Keratinocyte (primary cell): ENCODE data around the gene ZBTB26. TPM values are rescaled to one million over a fixed set of nuclear protein-coding genes. Genes with fewer than 3 reads are reported as not detected.

Experiments used
- DNase-seq: peaks from one replicate; pipeline ENCODE4 v3.0.0-alpha.2; 2011; ENCODE audit warnings: low read depth, missing footprints, low spot score
- FAIRE-seq: peaks from 2 replicates; lab custom pipeline; 2011; peaks lifted over from hg19 to GRCh38; lab: Jason Lieb, UNC
- H2AFZ ChIP-seq: 2 replicates; pipeline ENCODE4 v1.6.0; 2012; ENCODE audit warnings: low read length, control low read depth, inconsistent platforms; ENCODE audit not compliant: control insufficient read depth
- H3K27ac ChIP-seq: 2 replicates; pipeline ENCODE4 v1.5.1; 2011; ENCODE audit warnings: low read length; ENCODE audit not compliant: control insufficient read depth, insufficient read depth
- H3K27me3 ChIP-seq: 3 replicates; pipeline ENCODE4 v1.6.0; 2011; ENCODE audit warnings: low read length; ENCODE audit not compliant: control insufficient read depth, insufficient read depth; ENCODE audit errors: extremely low read depth
- H3K36me3 ChIP-seq, 2 experiments: 2 replicates in 1 of 2; 3 replicates in 1 of 2; pipeline ENCODE4 v1.5.1; 2011; ENCODE audit warnings: low read length in 2 of 2, mild to moderate bottlenecking in 1 of 2; ENCODE audit not compliant: control insufficient read depth in 2 of 2, insufficient read depth in 2 of 2; ENCODE audit errors: extremely low read depth in 1 of 2
- H3K4me1 ChIP-seq: 3 replicates; pipeline ENCODE4 v1.5.1; 2011; ENCODE audit warnings: low read length; ENCODE audit not compliant: control insufficient read depth, insufficient read depth; ENCODE audit errors: extremely low read depth
- H3K4me2 ChIP-seq: 3 replicates; pipeline ENCODE4 v1.6.0; 2011; ENCODE audit warnings: low read depth, low read length; ENCODE audit not compliant: control insufficient read depth, insufficient read depth; ENCODE audit errors: extremely low read depth
- H3K4me3 ChIP-seq, 3 experiments: fragments of 200-600 bp in 1 of 3; sonication (generic) in 1 of 3; 2 replicates in 2 of 3; 3 replicates in 1 of 3; pipeline ENCODE4 v1.5.1; 2011 to 2016; ENCODE audit warnings: low read length in 3 of 3, mild to moderate bottlenecking in 3 of 3, control low read depth in 2 of 3, inconsistent platforms in 1 of 3, low read depth in 1 of 3, mixed read lengths in 1 of 3, mixed run types in 1 of 3, moderate library complexity in 1 of 3; ENCODE audit not compliant: control insufficient read depth in 2 of 3, insufficient read depth in 2 of 3; ENCODE audit errors: extremely low read depth in 1 of 3
- H3K79me2 ChIP-seq: 2 replicates; pipeline ENCODE4 v1.6.0; 2012; ENCODE audit warnings: low read length; ENCODE audit not compliant: control insufficient read depth, insufficient read depth
- H3K9ac ChIP-seq: 3 replicates; pipeline ENCODE4 v1.6.0; 2011; ENCODE audit warnings: low read length; ENCODE audit not compliant: control insufficient read depth, insufficient read depth; ENCODE audit errors: extremely low read depth
- H3K9me1 ChIP-seq: 3 replicates; pipeline ENCODE4 v1.6.0; 2011; ENCODE audit warnings: low read length; ENCODE audit not compliant: control insufficient read depth, insufficient read depth; ENCODE audit errors: extremely low read depth
- H3K9me3 ChIP-seq: 2 replicates; pipeline ENCODE4 v1.5.1; 2012; ENCODE audit warnings: low read depth, low read length; ENCODE audit not compliant: control insufficient read depth
- H4K20me1 ChIP-seq: 3 replicates; pipeline ENCODE4 v1.6.0; 2011; ENCODE audit warnings: low read length; ENCODE audit not compliant: control insufficient read depth, insufficient read depth; ENCODE audit errors: extremely low read depth
- CTCF ChIP-seq, 3 experiments: IDR thresholded peaks in 1 of 3; conservative IDR thresholded peaks in 1 of 3; optimal IDR thresholded peaks in 1 of 3; 2 replicates in 2 of 3; 3 replicates in 1 of 3; pipeline versions ENCODE3 to v1.5.1; 2011; ENCODE audit warnings: low read length in 3 of 3, mild to moderate bottlenecking in 3 of 3, moderate library complexity in 2 of 3, control low read depth in 1 of 3, inconsistent platforms in 1 of 3; ENCODE audit not compliant: insufficient read depth in 2 of 3; ENCODE audit errors: extremely low read depth in 1 of 3
- EZH2 ChIP-seq: IDR thresholded peaks from one replicate; pipeline ENCODE4 v1.6.1; 2012; ENCODE audit warnings: inconsistent platforms, mild to moderate bottlenecking, low read length, moderate library complexity
- dilution Hi-C: fragments of 300-500 bp; cut with MboI; formaldehyde crosslinking; loops from one replicate; pipeline ENCODE4 v1.7.0; 2020; ENCODE audit warnings: low sequenced_read_pairs; ENCODE audit not compliant: extremely low pct_ligation_motif_present
- polyA plus RNA-seq, 5 experiments: library from polyadenylated mRNA; depleted of rRNA in 3 of 5; stranded (reverse) in 3 of 5; stranded (forward) in 1 of 5; unstranded in 1 of 5; fragments of >200 nt; gene quantifications; 1 replicate in 1 of 5; 2 replicates in 3 of 5; 3 replicates in 1 of 5; pipeline versions ENCODE4 v1.2.1 to v1.2.3, GENCODE V29; 2011 to 2012; ENCODE audit warnings: missing spikeins in 2 of 5, low read depth in 1 of 5, low replicate concordance in 1 of 5
- small RNA-seq, 3 experiments: library from RNA; depleted of rRNA; stranded (forward); fragments of <200 nt; gene quantifications; one replicate each; pipeline ENCODE3, GENCODE V24; 2012; ENCODE audit warnings: low read depth in 3 of 3, low replicate concordance in 1 of 3; ENCODE audit not compliant: insufficient read length in 3 of 3

The ZBTB26 gene
- polyA plus RNA-seq, 1 donor (not counting 4 experiments of a cell fraction or from before 2014, with no cell fraction given), result 4.1 TPM

GRCh38 chr9:122866079-122866478 is 65.2 kb downstream of the ZBTB26 start:
- no peak overlapping the region for H3K4me3 ChIP-seq
- no peaks in the 10 kb centered on the region for H4K20me1 ChIP-seq
- H3K27ac ChIP-seq, result no peak overlapping the region
- H3K9ac ChIP-seq, result no peak overlapping the region
- no peak overlapping the region for H2AFZ ChIP-seq
- no peaks in the 10 kb centered on the region for H3K79me2 ChIP-seq
- peaks cover 2 to 5% of the 10 kb centered on the region in 2 experiments for H3K36me3 ChIP-seq
- dilution Hi-C loops, result no loop called here
- no peaks in the 10 kb centered on the region for H3K4me1 ChIP-seq
- FAIRE-seq, result no peak
- no peaks in the 10 kb centered on the region for H3K27me3 ChIP-seq
- H3K9me3 ChIP-seq, result no peaks in the 10 kb centered on the region
- no peaks in the 10 kb centered on the region for H3K9me1 ChIP-seq
- no peak for DNase-seq
- no peak overlapping the region for H3K4me2 ChIP-seq
- TF ChIP-seq EZH2, result no peak
- no peak for TF ChIP-seq CTCF (optimal IDR thresholded peaks at IDR 0.05 in 1 of 3, IDR thresholded peaks at IDR 0.05 in 1 of 3, conservative IDR thresholded peaks at IDR 0.05 in 1 of 3; ENCODE audit: extremely low read depth in 1 of 3, insufficient read depth in 2 of 3, low read length in 3 of 3)

Small RNA genes lying within 50 kb of the gene (small RNA-seq; reads per million reads assigned to genes)
- gene RNY1P15 (0 reads per million in 3 experiments), gene SNORD90 (9.3 to 225 (median 36.8) reads per million in 3 experiments)

Other genes with a start within 250 kb of the ZBTB26 start
- not detected in 3 replicates for gene OR1L4, start 207.5 kb downstream of the ZBTB26 start, polyA plus RNA-seq
- gene OR1L6, start 189.2 kb downstream of the ZBTB26 start, polyA plus RNA-seq, result not detected in 3 replicates
- gene OR5C1, start 142.6 kb downstream of the ZBTB26 start, polyA plus RNA-seq, result not detected in 3 replicates
- gene OR1K1, start 131.4 kb downstream of the ZBTB26 start, polyA plus RNA-seq, result not detected in 3 replicates
- 7.3 to 11.5 TPM (median 10.5 TPM) in 3 replicates for gene PDCL, start 102.9 kb downstream of the ZBTB26 start, polyA plus RNA-seq
- 31.0 to 35.0 TPM (median 34.2 TPM) in 3 replicates for gene RC3H2, start 26.2 kb downstream of the ZBTB26 start, polyA plus RNA-seq
- 4.9 to 7.3 TPM (median 5.7 TPM) in 3 replicates for gene ZBTB6, start 18.2 kb downstream of the ZBTB26 start, polyA plus RNA-seq
- gene RABGAP1, start 9.5 kb upstream of the ZBTB26 start, polyA plus RNA-seq, result 32.9 to 40.6 TPM (median 34.1 TPM) in 3 replicates
- gene GPR21, start 102.2 kb upstream of the ZBTB26 start, polyA plus RNA-seq, result 0.14 to 0.25 TPM in 2 of 3 replicates, not detected in the other